ENCODE measurements around the gene EFHC2. TPM values are rescaled to one million over a fixed set of nuclear protein-coding genes. Genes with fewer than 3 reads are reported as not detected.

The EFHC2 gene
- total and polyA plus RNA-seq, 2 of the 8 experiments (the other 6 are each of a cell fraction or from before 2014, with no cell fraction given): 1.8 to 3.4 TPM

- Histone ChIP-seq H3K4me1 (replicated peaks in 1 of 4; ENCODE audit: control insufficient read depth in 3 of 4, insufficient read depth in 4 of 4, low read length in 3 of 4) (peaks cover 0 to 3% (median 0%) of the 10 kb centered on the region in 4 experiments; a peak in 3 of 7 replicates), H3K4me3 (ENCODE audit: extremely low read depth in 1 of 4, insufficient read depth in 2 of 4, low read depth in 3 of 4, low read length in 4 of 4) (no peak overlapping the region), H3K9ac (replicated peaks in 1 of 4; ENCODE audit: extremely low read depth in 1 of 4, low read depth in 3 of 4, low read length in 3 of 4) (no peak overlapping the region), H3K4me2 (ENCODE audit: insufficient read depth in 1 of 2, low read depth in 2 of 2, low read length in 2 of 2) (no peak overlapping the region), H2BK20ac (ENCODE audit: low read length) (no peak overlapping the region), H3K27ac (ENCODE audit: low read depth, low read length) (no peak overlapping the region), H3K79me1 (ENCODE audit: low read depth, low read length) (no peaks in the 10 kb centered on the region), H3K79me2 (ENCODE audit: control insufficient read depth in 1 of 2, insufficient read depth in 2 of 2, low read length in 2 of 2) (no peaks in the 10 kb centered on the region), H3K9me3 (ENCODE audit: insufficient read depth in 2 of 2, low read depth in 1 of 2, low read length in 1 of 2) (no peaks in the 10 kb centered on the region), H4K5ac (ENCODE audit: insufficient read length, low read depth, low read length) (no peak overlapping the region), H2BK120ac (replicated peaks; ENCODE audit: low read depth, low read length) (no peak overlapping the region), H2AK5ac (ENCODE audit: low read depth, low read length) (no peak overlapping the region), H4K91ac (replicated peaks; ENCODE audit: insufficient read length, low read length) (no peak overlapping the region), H3K36me3 (ENCODE audit: control insufficient read depth in 2 of 4, insufficient read depth in 4 of 4, low read length in 3 of 4) (no peaks in the 10 kb centered on the region), H3K23me2 (ENCODE audit: low read depth, low read length) (no peaks in the 10 kb centered on the region), H4K8ac (ENCODE audit: extremely low read depth, insufficient read depth, low read length) (no peak overlapping the region), H3K23ac (ENCODE audit: insufficient read length) (no peak overlapping the region), H3K4ac (replicated peaks; ENCODE audit: insufficient read length, low read depth, low read length) (no peak overlapping the region), H3K27me3 (replicated peaks in 1 of 4; ENCODE audit: control insufficient read depth in 3 of 4, extremely low read depth in 1 of 4, insufficient read depth in 3 of 4, low read length in 3 of 4) (no peaks in the 10 kb centered on the region), H2AFZ (ENCODE audit: low read length) (no peak overlapping the region), H3K18ac (ENCODE audit: extremely low read depth, low read length) (no peak overlapping the region), H2BK15ac (ENCODE audit: low read length) (no peak overlapping the region), H3K56ac (replicated peaks; ENCODE audit: insufficient read length, low read depth, low read length) (no peak overlapping the region), H2BK5ac (ENCODE audit: low read depth, low read length) (no peak overlapping the region), H3K14ac (ENCODE audit: insufficient read length) (no peak overlapping the region), H2BK12ac (ENCODE audit: low read depth, low read length) (no peak overlapping the region), H4K20me1 (replicated peaks in 1 of 2; ENCODE audit: control insufficient read depth in 1 of 2, insufficient read depth in 2 of 2, low read length in 2 of 2) (no peaks in the 10 kb centered on the region)
- 92% methylated on average over 3 of the region's 3 CpGs; no CpG with 5 or more reads in 1 of the 2 experiments for WGBS, 2 experiments (ENCODE audit: extremely low coverage in 1 of 2, insufficient coverage in 1 of 2, insufficient read length in 1 of 2, insufficient replicate concordance in 2 of 2, low coverage in 1 of 2, low lambda C conversion rate in 2 of 2, missing lambda C conversion rate in 1 of 2)
- ChIA-PET CTCF (ENCODE audit: partially characterized antibody) (interaction anchor here (1.2 kb wide), 1 partner anchor 24 kb away, joined by 4 read pairs; no protein-coding TSS in a partner anchor), POLR2A (ENCODE audit: partially characterized antibody) (no interaction called here)
- FAIRE-seq (no peak), DNase-seq (ENCODE audit: low read depth in 1 of 2, low spot score in 2 of 2) (no peak)
- TF ChIP-seq TBP (IDR thresholded peaks at IDR 0.05; ENCODE audit: low read depth, low read length): no peak
- no peak for TF ChIP-seq MAFK (IDR thresholded peaks at IDR 0.05; ENCODE audit: low read depth, low read length)
- no peak for TF ChIP-seq CHD1 (IDR thresholded peaks at IDR 0.05; ENCODE audit: low read depth, low read length)
- no peak for TF ChIP-seq RAD21 (IDR thresholded peaks at IDR 0.05 in 1 of 2, conservative IDR thresholded peaks at IDR 0.05 in 1 of 2; ENCODE audit: low read depth in 2 of 2, low read length in 2 of 2)
- no peak for TF ChIP-seq CBX5 (IDR thresholded peaks at IDR 0.05; ENCODE audit: low read depth, low read length)
- TF ChIP-seq SIN3A (conservative IDR thresholded peaks at IDR 0.05 in 1 of 2, IDR thresholded peaks at IDR 0.05 in 1 of 2; ENCODE audit: low read depth in 1 of 2, low read length in 2 of 2): no peak
- no peak for TF ChIP-seq GTF2F1 (IDR thresholded peaks at IDR 0.05; ENCODE audit: borderline replicate concordance, low read depth, low read length)
- no peak for TF ChIP-seq JUN (IDR thresholded peaks at IDR 0.05; ENCODE audit: low read depth, low read length)
- TF ChIP-seq SIX5 (IDR thresholded peaks at IDR 0.05; ENCODE audit: low read depth, low read length): no peak
- TF ChIP-seq FOSL1 (IDR thresholded peaks at IDR 0.05; ENCODE audit: insufficient read depth, low read depth, low read length): no peak
- TF ChIP-seq ATF2 (IDR thresholded peaks at IDR 0.05; ENCODE audit: low read length): no peak
- TF ChIP-seq SP2 (IDR thresholded peaks at IDR 0.05; ENCODE audit: low read length): no peak
- TF ChIP-seq SUZ12 (IDR thresholded peaks at IDR 0.05; ENCODE audit: low read length): no peak
Measured at GRCh38 chrX:44267861-44268260, 75.6 kb downstream of the EFHC2 start.
